Measurements from ENCODE around the gene SH3PXD2A. TPM values are rescaled to one million over a fixed set of nuclear protein-coding genes. Genes with fewer than 3 reads are reported as not detected.
A peak's percentile ranks its signal among the peaks of the same experiment; 100 is the strongest.

SH3PXD2A gene
- total and polyA plus RNA-seq, 9 of the 15 experiments (the other 6 are each of a cell fraction or from before 2014, with no cell fraction given) = 0.41 to 9.3 (median 2.5) TPM

DNA sequence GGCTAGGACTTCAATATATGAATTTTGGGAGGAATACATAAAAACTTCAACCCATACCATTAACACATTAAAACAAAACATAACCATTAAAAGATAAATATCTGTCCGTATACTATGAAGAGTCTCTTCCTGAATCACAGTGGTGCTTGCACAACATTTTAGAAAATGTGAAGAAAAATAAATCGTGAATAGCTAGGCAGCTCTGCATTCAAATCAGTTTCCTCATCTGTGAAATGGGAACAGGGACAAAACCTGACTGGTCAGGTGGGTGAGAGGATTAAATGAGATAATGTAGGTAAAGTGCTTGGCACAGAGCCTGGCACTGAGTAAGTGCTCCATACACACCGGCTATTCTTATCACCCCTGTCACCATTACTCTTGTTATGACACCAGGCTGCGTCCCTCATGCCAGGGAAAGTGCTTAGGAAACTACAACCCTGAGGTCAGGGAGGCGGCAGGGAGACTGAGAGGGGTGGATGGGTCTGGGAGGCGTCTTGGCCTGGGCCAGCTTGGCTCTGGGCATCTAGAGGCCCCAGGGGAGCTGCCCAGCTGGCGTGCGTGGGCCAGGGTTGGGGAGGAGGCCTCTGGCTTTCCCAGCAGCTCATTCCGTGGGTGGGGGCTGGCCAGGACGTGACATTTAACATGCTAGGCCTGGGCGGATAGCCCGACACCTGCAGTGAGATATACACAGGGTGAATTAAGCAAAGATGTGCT lies 78.3 kb downstream of the SH3PXD2A start:
- no peak overlapping the region for H2AFZ ChIP-seq (ENCODE audit: low read depth, low read length)
- peaks cover 0 to 29% of the 10 kb centered on the region in 2 experiments; a peak in 3 of 5 replicates for H3K27me3 ChIP-seq (ENCODE audit: control insufficient read depth in 2 of 2, insufficient read depth in 2 of 2, low read length in 2 of 2)
- H3K36me3 ChIP-seq (ENCODE audit: control insufficient read depth, insufficient read depth, low read length) = no peaks in the 10 kb centered on the region
- no peak for ATAC-seq
- intact Hi-C loops (cut with micrococcal nuclease) = no loop called here
- H4K20me1 ChIP-seq (replicated peaks; ENCODE audit: control insufficient read depth, insufficient read depth, low read length) = no peaks in the 10 kb centered on the region; the same call in 1 of the 2 replicates
- ChIA-PET CTCF (ENCODE audit: low intra/inter-chr PET ratio) (no interaction called here), POLR2A (interaction anchor here (0.6 kb wide), 1 partner anchor 50 kb away, joined by 3 read pairs; no protein-coding TSS in a partner anchor)
- WGBS (ENCODE audit: insufficient coverage, low coverage, missing lambda C conversion rate) = 3% methylated on average over 10 of the region's 12 CpGs
- no peak for DNase-seq (ENCODE audit: extremely low read depth in 1 of 4, low spot score in 3 of 4)
- peaks cover 3 to 7% of the 10 kb centered on the region in 2 experiments; a peak in 4 of 5 replicates for H3K4me1 ChIP-seq (replicated peaks in 1 of 2; ENCODE audit: control insufficient read depth in 2 of 2, insufficient read depth in 2 of 2, low read length in 2 of 2)
- H3K27ac ChIP-seq (ENCODE audit: extremely low read depth, low read depth, low read length) = no peak overlapping the region
- no peak overlapping the region for H3K4me2 ChIP-seq (ENCODE audit: insufficient read depth, low read length)
- no peak for FAIRE-seq
- no peak overlapping the region for H3K4me3 ChIP-seq
- no peaks in the 10 kb centered on the region for H3K9me1 ChIP-seq (ENCODE audit: control insufficient read depth, insufficient read depth, low read length)
- no peak overlapping the region for H3K9ac ChIP-seq (ENCODE audit: insufficient read depth in 1 of 2, low read depth in 2 of 2, low read length in 2 of 2)
- BruUV-seq (replicated peaks) = no TSS peak
- in situ Hi-C loops (cut with MboI) = no loop called here
- no peaks in the 10 kb centered on the region for H3K9me3 ChIP-seq (replicated peaks; ENCODE audit: control insufficient read depth, insufficient read depth, low read depth, low read length)
- TF ChIP-seq, protein P1, sequence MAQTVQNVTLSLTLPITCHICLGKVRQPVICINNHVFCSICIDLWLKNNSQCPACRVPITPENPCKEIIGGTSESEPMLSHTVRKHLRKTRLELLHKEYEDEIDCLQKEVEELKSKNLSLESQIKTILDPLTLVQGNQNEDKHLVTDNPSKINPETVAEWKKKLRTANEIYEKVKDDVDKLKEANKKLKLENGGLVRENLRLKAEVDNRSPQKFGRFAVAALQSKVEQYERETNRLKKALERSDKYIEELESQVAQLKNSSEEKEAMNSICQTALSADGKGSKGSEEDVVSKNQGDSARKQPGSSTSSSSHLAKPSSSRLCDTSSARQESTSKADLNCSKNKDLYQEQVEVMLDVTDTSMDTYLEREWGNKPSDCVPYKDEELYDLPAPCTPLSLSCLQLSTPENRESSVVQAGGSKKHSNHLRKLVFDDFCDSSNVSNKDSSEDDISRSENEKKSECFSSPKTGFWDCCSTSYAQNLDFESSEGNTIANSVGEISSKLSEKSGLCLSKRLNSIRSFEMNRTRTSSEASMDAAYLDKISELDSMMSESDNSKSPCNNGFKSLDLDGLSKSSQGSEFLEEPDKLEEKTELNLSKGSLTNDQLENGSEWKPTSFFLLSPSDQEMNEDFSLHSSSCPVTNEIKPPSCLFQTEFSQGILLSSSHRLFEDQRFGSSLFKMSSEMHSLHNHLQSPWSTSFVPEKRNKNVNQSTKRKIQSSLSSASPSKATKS (CRISPR knock-in tag; IDR thresholded peaks at IDR 0.05) = no peak
- TF ChIP-seq BCOR (IDR thresholded peaks at IDR 0.05) (0 out of 2 replicates have a peak, but pooled peaks have one; percentile 33), RBM25 (IDR thresholded peaks at IDR 0.05; ENCODE audit: low read depth, low read length, severe bottlenecking) (peak; percentile 69), SPI1 (IDR thresholded peaks at IDR 0.05; ENCODE audit: borderline replicate concordance, low read depth, low read length) (no peak)
- no peaks in the 10 kb centered on the region for H3K79me2 ChIP-seq (ENCODE audit: control insufficient read depth, insufficient read depth, low read length)

Measured in K562 (cell line).